NCI-H2107 (cell line): ENCODE results near the gene MGME1.
"Not testable (repeated sequence)": the region's sequence is repeated elsewhere in the genome, so short reads cannot be mapped to it uniquely, and the experiment has no call there.

Source experiments
- DNase-seq: peaks from one replicate; lab custom pipeline; 2025; lab: John Stamatoyannopoulos, UW

MGME1 gene

GRCh38 chr20:18020931-18021330, 52.1 kb downstream of the MGME1 start:
- no peak for DNase-seq

GRCh38 chr20:18024606-18025127, 55.8 kb downstream of the MGME1 start:
- DNase-seq = no peak

GRCh38 chr20:18027011-18027410, 58.2 kb downstream of the MGME1 start:
- not testable (repeated sequence) for DNase-seq

- DNase-seq = no peak
These were observed 61.2 kb downstream of the MGME1 start for GRCh38 chr20:18030020-18030419.

- DNase-seq = no peak
These were observed 62.2 kb downstream of the MGME1 start for GRCh38 chr20:18031050-18031449.

- no peak for DNase-seq
These were observed 63.2 kb downstream of the MGME1 start for GRCh38 chr20:18031888-18032509.

GRCh38 chr20:18032977-18033892, 64.4 kb downstream of the MGME1 start:
- DNase-seq = no peak

GRCh38 chr20:18034039-18034438, 65.2 kb downstream of the MGME1 start:
- no peak for DNase-seq

- no peak for DNase-seq
These were observed 70.2 kb downstream of the MGME1 start for GRCh38 chr20:18039063-18039462.
